Breast epithelium (tissue), 4 donors: Measurements from ENCODE around the gene KMT2A. TPM values are rescaled to one million over a fixed set of nuclear protein-coding genes. Genes with fewer than 3 reads are reported as not detected.

Source experiments
- DNase-seq, 2 donors: peaks; one replicate each; pipeline ENCODE4 v3.0.0-alpha.2; 2019; ENCODE audit warnings: low spot score in 2 of 2
- H3K27ac ChIP-seq, 2 donors: fragments of 200-600 bp; sonication (generic) in 1 of 2; one replicate each; pipeline ENCODE4 v1.5.1; 2016 to 2019; ENCODE audit warnings: mild to moderate bottlenecking in 1 of 2
- H3K27me3 ChIP-seq, 2 donors: fragments of 200-600 bp; sonication (generic) in 1 of 2; one replicate each; pipeline versions ENCODE4 v1.5.1 to v1.6.0; 2017 to 2019; ENCODE audit warnings: control low read depth in 1 of 2, mild to moderate bottlenecking in 1 of 2
- H3K36me3 ChIP-seq: fragments of 200-600 bp; one replicate; pipeline ENCODE4 v1.5.1; 2019
- H3K4me1 ChIP-seq, 2 donors: fragments of 200-600 bp; sonication (generic); one replicate each; pipeline ENCODE4 v1.5.1; 2016 to 2019; ENCODE audit warnings: control low read depth in 1 of 2
- H3K4me3 ChIP-seq, 3 donors: fragments of 200-600 bp; sonication (generic); 1 replicate in 2 of 3; 2 replicates in 1 of 3; pipeline ENCODE4 v1.5.1; 2016 to 2019; ENCODE audit warnings: mild to moderate bottlenecking in 3 of 3, moderate library complexity in 2 of 3
- H3K9me3 ChIP-seq, 2 donors: fragments of 200-600 bp; sonication (generic) in 1 of 2; one replicate each; pipeline ENCODE4 v1.5.1; 2016 to 2019; ENCODE audit warnings: control low read depth in 1 of 2
- CTCF ChIP-seq, 3 donors: fragments of 450-650 bp; IDR thresholded peaks; one replicate each; pipeline ENCODE4 v1.5.1; 2016 to 2017; ENCODE audit warnings: antibody characterized with exemption in 3 of 3, mild to moderate bottlenecking in 3 of 3, moderate library complexity in 3 of 3
- POLR2A ChIP-seq: fragments of 450-650 bp; IDR thresholded peaks from one replicate; pipeline ENCODE4 v1.6.1; 2016; ENCODE audit warnings: antibody characterized with exemption, mild to moderate bottlenecking, moderate library complexity
- POLR2AphosphoS5 ChIP-seq, 3 donors: sonication (generic); formaldehyde crosslinking; IDR thresholded peaks; one replicate each; pipeline ENCODE4 v1.6.1; 2017; ENCODE audit warnings: antibody characterized with exemption in 3 of 3
- intact Hi-C: fragments of 100-400 bp; cut with DNase I; formaldehyde crosslinking; loops from one replicate; pipeline ENCODE4 v1.15.1; 2023; ENCODE audit warnings: low total_unique reads
- total RNA-seq, 3 donors: library from RNA; depleted of rRNA; stranded (reverse); fragments of >200 nt; gene quantifications; one replicate each; pipeline ENCODE4 v1.1.0, GENCODE V29; 2016

Gene KMT2A
- total RNA-seq, 3 donors from 2014 or later = 67.4 to 100.0 (median 79.6) TPM

DNA sequence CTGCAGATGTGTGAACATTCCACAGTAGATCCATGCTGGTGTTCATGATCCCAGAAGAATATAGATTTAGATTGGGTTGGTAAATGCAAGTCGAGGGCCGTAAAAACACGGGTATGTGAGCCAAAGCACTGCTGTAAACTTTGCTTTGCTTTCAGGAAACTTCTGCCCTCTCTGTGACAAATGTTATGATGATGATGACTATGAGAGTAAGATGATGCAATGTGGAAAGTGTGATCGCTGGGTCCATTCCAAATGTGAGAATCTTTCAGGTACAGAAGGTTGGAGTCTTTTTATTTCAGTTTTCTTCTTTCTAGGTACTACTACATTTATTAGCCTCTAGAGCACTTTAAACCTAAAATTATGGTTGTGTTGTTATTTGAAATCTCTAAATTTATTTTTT is 54.7 kb downstream of the KMT2A start:
- TF ChIP-seq POLR2A (no peak), CTCF (IDR thresholded peaks at IDR 0.05) (no peak), POLR2AphosphoS5 (IDR thresholded peaks at IDR 0.05) (no peak)
- Histone ChIP-seq H3K4me3 (no peak overlapping the region), H3K27ac (no peak overlapping the region), H3K36me3 (no peaks in the 10 kb centered on the region), H3K4me1 (no peaks in the 10 kb centered on the region), H3K9me3 (no peaks in the 10 kb centered on the region), H3K27me3 (no peaks in the 10 kb centered on the region)
- intact Hi-C loops = no loop called here
- no peak for DNase-seq

- no peak for DNase-seq
- H3K9me3 ChIP-seq = no peaks in the 10 kb centered on the region
- intact Hi-C loops = no loop called here
These were observed 61.5 kb downstream of the KMT2A start for GRCh38 chr11:118497831-118498230.

GRCh38 chr11:118503216-118503615 is 66.9 kb downstream of the KMT2A start:
- no peaks in the 10 kb centered on the region for H3K9me3 ChIP-seq
- peaks cover 20% of the 10 kb centered on the region for H3K36me3 ChIP-seq
- no peaks in the 10 kb centered on the region for H3K4me1 ChIP-seq
- no peaks in the 10 kb centered on the region for H3K27me3 ChIP-seq
- H3K27ac ChIP-seq = no peak overlapping the region
- DNase-seq = no peak
- intact Hi-C loops = no loop called here
- H3K4me3 ChIP-seq = no peak overlapping the region
- TF ChIP-seq CTCF (IDR thresholded peaks at IDR 0.05) (no peak), POLR2A (no peak), POLR2AphosphoS5 (IDR thresholded peaks at IDR 0.05) (no peak)

More at GRCh38 chr11:118497831-118498230, 61.5 kb downstream of the KMT2A start:
- Histone ChIP-seq H3K36me3 (peaks cover 19% of the 10 kb centered on the region), H3K27ac (no peak overlapping the region), H3K4me1 (no peaks in the 10 kb centered on the region), H3K4me3 (no peak overlapping the region), H3K27me3 (no peaks in the 10 kb centered on the region)
- TF ChIP-seq POLR2A (no peak), CTCF (IDR thresholded peaks at IDR 0.05) (no peak), POLR2AphosphoS5 (IDR thresholded peaks at IDR 0.05) (no peak)

DNA sequence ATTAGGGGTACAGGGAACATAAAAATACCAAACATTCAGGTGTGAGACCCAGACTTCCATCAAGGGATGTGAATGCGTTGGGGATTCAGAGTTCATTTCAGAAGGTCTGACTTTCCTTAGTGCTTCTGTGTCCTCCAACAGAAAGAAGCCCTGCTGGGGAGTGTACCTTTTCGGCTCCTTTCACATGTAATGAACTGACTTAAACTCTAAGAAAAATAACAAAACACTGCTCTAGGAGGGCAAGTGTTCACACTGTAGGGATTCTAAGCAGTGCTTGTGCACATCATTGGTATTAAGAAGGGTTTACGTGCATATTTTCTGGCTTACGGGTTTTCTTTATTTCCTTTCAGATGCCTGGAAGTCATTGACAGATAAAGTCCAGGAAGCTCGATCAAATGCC is 75.3 kb downstream of the KMT2A start:
- no peaks in the 10 kb centered on the region for H3K4me1 ChIP-seq
- no peak overlapping the region for H3K27ac ChIP-seq
- H3K4me3 ChIP-seq = no peak overlapping the region
- H3K27me3 ChIP-seq = no peaks in the 10 kb centered on the region
- intact Hi-C loops = no loop called here
- H3K9me3 ChIP-seq = no peaks in the 10 kb centered on the region
- no peak for DNase-seq
- peaks cover 17% of the 10 kb centered on the region for H3K36me3 ChIP-seq
- TF ChIP-seq POLR2A (no peak), CTCF (IDR thresholded peaks at IDR 0.05) (no peak), POLR2AphosphoS5 (IDR thresholded peaks at IDR 0.05) (no peak)

- H3K4me1 ChIP-seq = no peaks in the 10 kb centered on the region
- TF ChIP-seq POLR2A (no peak), POLR2AphosphoS5 (IDR thresholded peaks at IDR 0.05) (no peak), CTCF (IDR thresholded peaks at IDR 0.05) (no peak)
- no peaks in the 10 kb centered on the region for H3K27me3 ChIP-seq
- H3K27ac ChIP-seq = no peak overlapping the region
- no peak for DNase-seq
- H3K9me3 ChIP-seq = no peaks in the 10 kb centered on the region
- intact Hi-C loops = no loop called here
- peaks cover 17% of the 10 kb centered on the region for H3K36me3 ChIP-seq
- no peak overlapping the region for H3K4me3 ChIP-seq
These were observed 77.8 kb downstream of the KMT2A start for GRCh38 chr11:118514103-118514502.
